IPS-18a (cell line): ENCODE data around the gene NANP.
"Not testable (repeated sequence)": the region's sequence is repeated elsewhere in the genome, so short reads cannot be mapped to it uniquely, and the experiment has no call there.

Experiments used
- H3K27ac ChIP-seq: one replicate; pipeline ENCODE4 v1.5.1; 2013; ENCODE audit warnings: low read length
- H3K27me3 ChIP-seq: one replicate; pipeline ENCODE4 v1.6.1; 2013; ENCODE audit warnings: mild to moderate bottlenecking, low read length; ENCODE audit not compliant: control insufficient read depth, insufficient read depth
- H3K36me3 ChIP-seq: one replicate; pipeline ENCODE4 v1.6.1; 2013; ENCODE audit warnings: low read depth, low read length; ENCODE audit not compliant: control insufficient read depth
- H3K4me1 ChIP-seq: one replicate; pipeline ENCODE4 v1.6.1; 2013; ENCODE audit warnings: low read depth, low read length; ENCODE audit not compliant: control insufficient read depth
- H3K4me3 ChIP-seq: one replicate; pipeline ENCODE4 v1.5.1; 2013; ENCODE audit warnings: low read length
- H3K9ac ChIP-seq: one replicate; pipeline ENCODE4 v1.6.1; 2013; ENCODE audit warnings: mild to moderate bottlenecking, low read length, moderate library complexity
- H3K9me3 ChIP-seq: one replicate; pipeline ENCODE4 v1.6.1; 2013; ENCODE audit warnings: low read depth, low read length; ENCODE audit not compliant: control insufficient read depth

NANP gene

GRCh38 chr20:25630615-25631014, 6.8 kb upstream of the NANP start:
- H3K9ac ChIP-seq, H3K4me3 ChIP-seq, H3K9me3 ChIP-seq: not testable (repeated sequence)

GRCh38 chr20:25629816-25630499, 6.1 kb upstream of the NANP start:
- Histone ChIP-seq H3K27me3 (no peaks in the 10 kb centered on the region), H3K4me3 (no peak overlapping the region), H3K4me1 (peaks cover 11% of the 10 kb centered on the region), H3K9ac (no peak overlapping the region), H3K27ac (no peak overlapping the region), H3K9me3 (no peaks in the 10 kb centered on the region), H3K36me3 (no peaks in the 10 kb centered on the region)

More at GRCh38 chr20:25630615-25631014, 6.8 kb upstream of the NANP start:
- H3K27me3 ChIP-seq, H3K27ac ChIP-seq, H3K36me3 ChIP-seq, H3K4me1 ChIP-seq: not testable (repeated sequence)

GRCh38 chr20:25626779-25627178, 3.0 kb upstream of the NANP start:
- no peak overlapping the region for H3K9ac ChIP-seq

GRCh38 chr20:25624500-25624939, 706 bp upstream of the NANP start:
- peaks cover 18% of the 10 kb centered on the region for H3K27me3 ChIP-seq
- peak overlapping the region; percentile 63 for H3K4me3 ChIP-seq
- H3K9me3 ChIP-seq, result no peaks in the 10 kb centered on the region
- H3K27ac ChIP-seq, result no peak overlapping the region
- peak overlapping the region; percentile 86 for H3K9ac ChIP-seq
- H3K36me3 ChIP-seq, result no peaks in the 10 kb centered on the region
- H3K4me1 ChIP-seq, result peaks cover 19% of the 10 kb centered on the region

More at GRCh38 chr20:25626779-25627178, 3.0 kb upstream of the NANP start:
- no peaks in the 10 kb centered on the region for H3K36me3 ChIP-seq
- H3K27ac ChIP-seq, result no peak overlapping the region
- H3K4me1 ChIP-seq, result peaks cover 19% of the 10 kb centered on the region
- H3K4me3 ChIP-seq, result no peak overlapping the region
- H3K9me3 ChIP-seq, result no peaks in the 10 kb centered on the region
- peaks cover 18% of the 10 kb centered on the region for H3K27me3 ChIP-seq

GRCh38 chr20:25623225-25623735, 534 bp downstream of the NANP start:
- peak overlapping the region; percentile 63 for H3K4me3 ChIP-seq
- H3K9me3 ChIP-seq, result no peaks in the 10 kb centered on the region
- peaks cover 19% of the 10 kb centered on the region for H3K4me1 ChIP-seq
- H3K27ac ChIP-seq, result no peak overlapping the region
- no peaks in the 10 kb centered on the region for H3K36me3 ChIP-seq
- peak overlapping the region; percentile 86 for H3K9ac ChIP-seq
- peaks cover 18% of the 10 kb centered on the region for H3K27me3 ChIP-seq

GRCh38 chr20:25622450-25623224, 1.2 kb downstream of the NANP start:
- no peaks in the 10 kb centered on the region for H3K36me3 ChIP-seq
- H3K27me3 ChIP-seq, result peaks cover 18% of the 10 kb centered on the region
- peak overlapping the region; percentile 63 for H3K4me3 ChIP-seq
- no peak overlapping the region for H3K27ac ChIP-seq
- H3K9ac ChIP-seq, result peak overlapping the region; percentile 86
- H3K4me1 ChIP-seq, result peaks cover 19% of the 10 kb centered on the region
- H3K9me3 ChIP-seq, result no peaks in the 10 kb centered on the region

GRCh38 chr20:25622049-25622448, 1.8 kb downstream of the NANP start:
- H3K36me3 ChIP-seq, result no peaks in the 10 kb centered on the region
- peak overlapping the region; percentile 63 for H3K4me3 ChIP-seq
- no peaks in the 10 kb centered on the region for H3K9me3 ChIP-seq
- H3K4me1 ChIP-seq, result peaks cover 19% of the 10 kb centered on the region
- no peak overlapping the region for H3K27ac ChIP-seq
- no peak overlapping the region for H3K9ac ChIP-seq
- peaks cover 18% of the 10 kb centered on the region for H3K27me3 ChIP-seq

- no peaks in the 10 kb centered on the region for H3K9me3 ChIP-seq
- no peak overlapping the region for H3K4me3 ChIP-seq
- no peak overlapping the region for H3K9ac ChIP-seq
- no peak overlapping the region for H3K27ac ChIP-seq
- peaks cover 17% of the 10 kb centered on the region for H3K27me3 ChIP-seq
- peaks cover 9% of the 10 kb centered on the region for H3K36me3 ChIP-seq
- H3K4me1 ChIP-seq, result peaks cover 7% of the 10 kb centered on the region
These were observed 4.3 kb downstream of the NANP start for GRCh38 chr20:25619514-25619913.

- no peaks in the 10 kb centered on the region for H3K4me1 ChIP-seq
- H3K27ac ChIP-seq, result no peak overlapping the region
- H3K36me3 ChIP-seq, result no peaks in the 10 kb centered on the region
- no peaks in the 10 kb centered on the region for H3K27me3 ChIP-seq
- H3K4me3 ChIP-seq, result no peak overlapping the region
- H3K9me3 ChIP-seq, result no peaks in the 10 kb centered on the region
- no peak overlapping the region for H3K9ac ChIP-seq
These were observed 15.0 kb downstream of the NANP start for GRCh38 chr20:25608774-25609173.

- Histone ChIP-seq H3K36me3 (no peaks in the 10 kb centered on the region), H3K9ac (no peak overlapping the region), H3K9me3 (no peaks in the 10 kb centered on the region), H3K27ac (no peak overlapping the region), H3K4me3 (no peak overlapping the region), H3K4me1 (no peaks in the 10 kb centered on the region), H3K27me3 (no peaks in the 10 kb centered on the region)
These were observed 17.6 kb downstream of the NANP start for GRCh38 chr20:25606094-25606695.

- Histone ChIP-seq H3K27ac (no peak overlapping the region), H3K36me3 (no peaks in the 10 kb centered on the region), H3K27me3 (no peaks in the 10 kb centered on the region), H3K4me1 (no peaks in the 10 kb centered on the region), H3K4me3 (no peak overlapping the region), H3K9me3 (no peaks in the 10 kb centered on the region), H3K9ac (no peak overlapping the region)
These were observed 18.7 kb downstream of the NANP start for GRCh38 chr20:25605148-25605547.
